Liver (tissue), 9 donors: Measurements from ENCODE around the gene SOX8. TPM values are rescaled to one million over a fixed set of nuclear protein-coding genes. Genes with fewer than 3 reads are reported as not detected.

Source experiments
- DNase-seq: peaks from one replicate; pipeline ENCODE4 v3.0.0-alpha.2; 2017; ENCODE audit warnings: low spot score
- H3K27ac ChIP-seq, 2 donors: one replicate each; pipeline ENCODE4 v1.7.0; 2013; ENCODE audit warnings: inconsistent platforms in 2 of 2, low read length in 2 of 2, control low read depth in 1 of 2, low read depth in 1 of 2, mild to moderate bottlenecking in 1 of 2
- H3K27me3 ChIP-seq, 4 donors: one replicate each; pipeline versions ENCODE4 v1.6.1 to v1.7.0; 2013; ENCODE audit warnings: low read length in 3 of 4, inconsistent platforms in 1 of 4, mild to moderate bottlenecking in 1 of 4, moderate library complexity in 1 of 4; ENCODE audit not compliant: control insufficient read depth in 4 of 4, insufficient read depth in 4 of 4
- H3K36me3 ChIP-seq, 4 donors: one replicate each; pipeline versions ENCODE4 v1.6.1 to v1.7.0; 2013; ENCODE audit warnings: low read length in 3 of 4, mild to moderate bottlenecking in 3 of 4, low read depth in 1 of 4, moderate library complexity in 1 of 4; ENCODE audit not compliant: control insufficient read depth in 4 of 4, insufficient read depth in 3 of 4
- H3K4me1 ChIP-seq, 4 donors: one replicate each; pipeline versions ENCODE4 v1.6.1 to v1.7.0; 2013; ENCODE audit warnings: low read length in 3 of 4, mild to moderate bottlenecking in 3 of 4, moderate library complexity in 1 of 4; ENCODE audit not compliant: control insufficient read depth in 4 of 4, insufficient read depth in 4 of 4
- H3K4me3 ChIP-seq, 3 donors: one replicate each; pipeline versions ENCODE4 v1.6.1 to v1.7.0; 2013; ENCODE audit warnings: low read length in 3 of 3, control low read depth in 1 of 3, low read depth in 1 of 3, mild to moderate bottlenecking in 1 of 3
- H3K9ac ChIP-seq, 2 donors: one replicate each; pipeline ENCODE4 v1.7.0; 2013; ENCODE audit warnings: low read length in 2 of 2, mild to moderate bottlenecking in 2 of 2, moderate library complexity in 2 of 2, control low read depth in 1 of 2, low read depth in 1 of 2
- H3K9me3 ChIP-seq, 4 donors: one replicate each; pipeline versions ENCODE4 v1.6.1 to v1.7.0; 2013; ENCODE audit warnings: low read length in 3 of 4; ENCODE audit not compliant: control insufficient read depth in 4 of 4
- CTCF ChIP-seq: fragments of 150-350 bp; IDR thresholded peaks from 2 replicates; pipeline ENCODE4 v1.5.1; 2017; ENCODE audit warnings: improper control_type of control experiment, low read depth, low read length; ENCODE audit not compliant: missing input control
- EGR1 ChIP-seq, 2 donors: IDR thresholded peaks; 2 replicates each; pipeline ENCODE4 v1.6.1; 2016 to 2018; ENCODE audit warnings: antibody characterized with exemption in 2 of 2, low read depth in 2 of 2
- FOXA1 ChIP-seq: IDR thresholded peaks from 2 replicates; pipeline ENCODE4 v1.6.1; 2016; ENCODE audit warnings: antibody characterized with exemption
- FOXA2 ChIP-seq: IDR thresholded peaks from 2 replicates; pipeline ENCODE4 v1.6.1; 2016; ENCODE audit warnings: antibody characterized with exemption
- GABPA ChIP-seq, 2 donors: IDR thresholded peaks in 1 of 2; conservative IDR thresholded peaks in 1 of 2; 2 replicates each; pipeline ENCODE4 v1.6.1; 2016; ENCODE audit warnings: antibody characterized with exemption in 2 of 2, mild to moderate bottlenecking in 1 of 2, moderate library complexity in 1 of 2
- HNF4G ChIP-seq: IDR thresholded peaks from 2 replicates; pipeline ENCODE4 v1.6.1; 2016; ENCODE audit warnings: antibody characterized with exemption
- JUND ChIP-seq, 2 donors: IDR thresholded peaks; 2 replicates each; pipeline ENCODE4 v1.6.1; 2016; ENCODE audit warnings: antibody characterized with exemption in 2 of 2
- MAX ChIP-seq: IDR thresholded peaks from 2 replicates; pipeline ENCODE4 v1.6.1; 2016; ENCODE audit warnings: antibody characterized with exemption
- RAD21 ChIP-seq, 2 donors: IDR thresholded peaks; 2 replicates each; pipeline ENCODE4 v1.6.1; 2016; ENCODE audit warnings: antibody characterized with exemption in 2 of 2, mild to moderate bottlenecking in 2 of 2
- RXRA ChIP-seq, 2 donors: IDR thresholded peaks; 2 replicates each; pipeline ENCODE4 v1.6.1; 2017 to 2018; ENCODE audit warnings: antibody characterized with exemption in 2 of 2, mild to moderate bottlenecking in 1 of 2
- SP1 ChIP-seq: IDR thresholded peaks from 2 replicates; pipeline ENCODE4 v1.6.1; 2018; ENCODE audit warnings: antibody characterized with exemption, mild to moderate bottlenecking
- TAF1 ChIP-seq: conservative IDR thresholded peaks from 2 replicates; pipeline ENCODE4 v1.6.1; 2016; ENCODE audit warnings: antibody characterized with exemption, mild to moderate bottlenecking
- YY1 ChIP-seq: IDR thresholded peaks from 2 replicates; pipeline ENCODE4 v1.6.1; 2016; ENCODE audit warnings: antibody characterized with exemption, mild to moderate bottlenecking
- WGBS: extraction: QIAGEN DNeasy Blood & Tissue Kit; methylation state at CpG from one replicate; pipeline ENCODE4 v1.1.7; 2013; 5-methylcytosine and 5-hydroxymethylcytosine counted together
- polyA plus RNA-seq, 2 donors: library from polyadenylated mRNA; stranded (reverse) in 1 of 2; unstranded in 1 of 2; fragments of 200-250 nt in 1 of 2; fragments of >200 nt in 1 of 2; fragmentation: Nextera tagmentation in 1 of 2; extraction: Ambion mirVana in 1 of 2; gene quantifications; one replicate each; pipeline versions ENCODE4 v1.2.1 to v1.2.3, GENCODE V29; 2013 to 2015
- total RNA-seq, 2 donors: library from RNA; depleted of rRNA; stranded (reverse); fragments of >200 nt; gene quantifications; one replicate each; pipeline ENCODE4 v1.2.3, GENCODE V29; 2014
- TF ChIP-seq, protein P1 (sequence below): IDR thresholded peaks from 2 replicates; pipeline ENCODE4 v1.6.1; 2016; ENCODE audit warnings: antibody characterized with exemption
- TF ChIP-seq, protein P2 (sequence below): IDR thresholded peaks from 2 replicates; pipeline ENCODE4 v1.6.1; 2016; ENCODE audit warnings: antibody characterized with exemption, mild to moderate bottlenecking
- TF ChIP-seq, protein P3 (sequence below): IDR thresholded peaks from 2 replicates; pipeline ENCODE4 v1.6.1; 2016; ENCODE audit warnings: antibody characterized with exemption
- donor health status: healthy.
- donor health status: healthy.
- donor health status: healthy.
- donor health status: healthy.
- donor health status: healthy.

The SOX8 gene
- total and polyA plus RNA-seq, 4 donors, result 0.05 to 0.33 (median 0.17) TPM; not detected in 1

- no peak overlapping the region for H3K9ac ChIP-seq
- no peak overlapping the region for H3K27ac ChIP-seq
- no peaks in the 10 kb centered on the region for H3K9me3 ChIP-seq
- DNase-seq, result no peak
- peaks cover 0 to 8% (median 2%) of the 10 kb centered on the region in 4 donors for H3K27me3 ChIP-seq
- H3K4me3 ChIP-seq, result no peak overlapping the region
- no peaks in the 10 kb centered on the region for H3K36me3 ChIP-seq
- TF ChIP-seq, protein P1, sequence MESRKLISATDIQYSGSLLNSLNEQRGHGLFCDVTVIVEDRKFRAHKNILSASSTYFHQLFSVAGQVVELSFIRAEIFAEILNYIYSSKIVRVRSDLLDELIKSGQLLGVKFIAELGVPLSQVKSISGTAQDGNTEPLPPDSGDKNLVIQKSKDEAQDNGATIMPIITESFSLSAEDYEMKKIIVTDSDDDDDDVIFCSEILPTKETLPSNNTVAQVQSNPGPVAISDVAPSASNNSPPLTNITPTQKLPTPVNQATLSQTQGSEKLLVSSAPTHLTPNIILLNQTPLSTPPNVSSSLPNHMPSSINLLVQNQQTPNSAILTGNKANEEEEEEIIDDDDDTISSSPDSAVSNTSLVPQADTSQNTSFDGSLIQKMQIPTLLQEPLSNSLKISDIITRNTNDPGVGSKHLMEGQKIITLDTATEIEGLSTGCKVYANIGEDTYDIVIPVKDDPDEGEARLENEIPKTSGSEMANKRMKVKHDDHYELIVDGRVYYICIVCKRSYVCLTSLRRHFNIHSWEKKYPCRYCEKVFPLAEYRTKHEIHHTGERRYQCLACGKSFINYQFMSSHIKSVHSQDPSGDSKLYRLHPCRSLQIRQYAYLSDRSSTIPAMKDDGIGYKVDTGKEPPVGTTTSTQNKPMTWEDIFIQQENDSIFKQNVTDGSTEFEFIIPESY, result no peak
- TF ChIP-seq TAF1 (no peak), JUND (IDR thresholded peaks at IDR 0.05) (no peak), HNF4G (no peak), SP1 (no peak), MAX (no peak), EGR1 (IDR thresholded peaks at IDR 0.05; ENCODE audit: low read depth in 2 of 2) (no peak), GABPA (IDR thresholded peaks at IDR 0.05 in 1 of 2, conservative IDR thresholded peaks at IDR 0.05 in 1 of 2) (no peak), RAD21 (IDR thresholded peaks at IDR 0.05) (no peak), FOXA2 (no peak)
- TF ChIP-seq, protein P2, sequence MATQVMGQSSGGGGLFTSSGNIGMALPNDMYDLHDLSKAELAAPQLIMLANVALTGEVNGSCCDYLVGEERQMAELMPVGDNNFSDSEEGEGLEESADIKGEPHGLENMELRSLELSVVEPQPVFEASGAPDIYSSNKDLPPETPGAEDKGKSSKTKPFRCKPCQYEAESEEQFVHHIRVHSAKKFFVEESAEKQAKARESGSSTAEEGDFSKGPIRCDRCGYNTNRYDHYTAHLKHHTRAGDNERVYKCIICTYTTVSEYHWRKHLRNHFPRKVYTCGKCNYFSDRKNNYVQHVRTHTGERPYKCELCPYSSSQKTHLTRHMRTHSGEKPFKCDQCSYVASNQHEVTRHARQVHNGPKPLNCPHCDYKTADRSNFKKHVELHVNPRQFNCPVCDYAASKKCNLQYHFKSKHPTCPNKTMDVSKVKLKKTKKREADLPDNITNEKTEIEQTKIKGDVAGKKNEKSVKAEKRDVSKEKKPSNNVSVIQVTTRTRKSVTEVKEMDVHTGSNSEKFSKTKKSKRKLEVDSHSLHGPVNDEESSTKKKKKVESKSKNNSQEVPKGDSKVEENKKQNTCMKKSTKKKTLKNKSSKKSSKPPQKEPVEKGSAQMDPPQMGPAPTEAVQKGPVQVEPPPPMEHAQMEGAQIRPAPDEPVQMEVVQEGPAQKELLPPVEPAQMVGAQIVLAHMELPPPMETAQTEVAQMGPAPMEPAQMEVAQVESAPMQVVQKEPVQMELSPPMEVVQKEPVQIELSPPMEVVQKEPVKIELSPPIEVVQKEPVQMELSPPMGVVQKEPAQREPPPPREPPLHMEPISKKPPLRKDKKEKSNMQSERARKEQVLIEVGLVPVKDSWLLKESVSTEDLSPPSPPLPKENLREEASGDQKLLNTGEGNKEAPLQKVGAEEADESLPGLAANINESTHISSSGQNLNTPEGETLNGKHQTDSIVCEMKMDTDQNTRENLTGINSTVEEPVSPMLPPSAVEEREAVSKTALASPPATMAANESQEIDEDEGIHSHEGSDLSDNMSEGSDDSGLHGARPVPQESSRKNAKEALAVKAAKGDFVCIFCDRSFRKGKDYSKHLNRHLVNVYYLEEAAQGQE, result no peak
- TF ChIP-seq, protein P3, sequence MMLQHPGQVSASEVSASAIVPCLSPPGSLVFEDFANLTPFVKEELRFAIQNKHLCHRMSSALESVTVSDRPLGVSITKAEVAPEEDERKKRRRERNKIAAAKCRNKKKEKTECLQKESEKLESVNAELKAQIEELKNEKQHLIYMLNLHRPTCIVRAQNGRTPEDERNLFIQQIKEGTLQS, result no peak
- no peaks in the 10 kb centered on the region for H3K4me1 ChIP-seq
- WGBS, result 75% methylated on average over 27 of the region's 27 CpGs
Measured at GRCh38 chr16:1021553-1022160, 40.1 kb downstream of the SOX8 start.

DNA sequence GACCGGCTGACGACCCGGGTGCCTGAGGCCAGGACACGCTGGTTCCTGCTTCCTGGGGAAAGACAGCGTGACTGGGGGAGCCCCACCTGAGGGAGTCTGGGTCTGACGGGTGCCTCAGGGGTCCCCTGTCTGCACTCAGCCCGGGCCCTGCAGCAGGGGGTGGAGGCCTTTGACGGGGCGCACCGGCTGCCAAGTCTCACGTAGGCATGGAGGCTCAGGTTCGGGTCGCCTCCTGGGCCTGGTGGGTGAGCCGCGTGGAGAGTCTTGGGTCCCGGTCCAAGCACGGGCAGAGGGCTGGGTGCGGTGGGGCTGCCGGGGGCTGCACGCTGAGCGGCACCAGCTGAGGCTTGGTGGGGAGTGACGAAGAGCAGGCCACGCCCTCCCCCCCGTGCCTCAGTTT, 40.9 kb downstream of the SOX8 start:
- Histone ChIP-seq H3K27me3 (peaks cover 0 to 8% (median 2%) of the 10 kb centered on the region in 4 donors), H3K9ac (no peak overlapping the region), H3K4me3 (no peak overlapping the region), H3K27ac (no peak overlapping the region), H3K9me3 (no peaks in the 10 kb centered on the region), H3K4me1 (no peaks in the 10 kb centered on the region), H3K36me3 (no peaks in the 10 kb centered on the region)
- 77% methylated on average over 24 of the region's 24 CpGs for WGBS
- DNase-seq, result no peak
- TF ChIP-seq, protein P1, result no peak
- TF ChIP-seq FOXA1 (no peak), TAF1 (no peak), EGR1 (IDR thresholded peaks at IDR 0.05; ENCODE audit: low read depth in 2 of 2) (no peak), JUND (IDR thresholded peaks at IDR 0.05) (no peak), CTCF (no peak), RXRA (IDR thresholded peaks at IDR 0.05) (no peak), MAX (no peak), GABPA (IDR thresholded peaks at IDR 0.05 in 1 of 2, conservative IDR thresholded peaks at IDR 0.05 in 1 of 2) (no peak), YY1 (no peak), SP1 (no peak)
- TF ChIP-seq, protein P2, result no peak
- TF ChIP-seq, protein P3, result no peak
